ENCODE data around the gene ORC3.

The ORC3 gene

DNA sequence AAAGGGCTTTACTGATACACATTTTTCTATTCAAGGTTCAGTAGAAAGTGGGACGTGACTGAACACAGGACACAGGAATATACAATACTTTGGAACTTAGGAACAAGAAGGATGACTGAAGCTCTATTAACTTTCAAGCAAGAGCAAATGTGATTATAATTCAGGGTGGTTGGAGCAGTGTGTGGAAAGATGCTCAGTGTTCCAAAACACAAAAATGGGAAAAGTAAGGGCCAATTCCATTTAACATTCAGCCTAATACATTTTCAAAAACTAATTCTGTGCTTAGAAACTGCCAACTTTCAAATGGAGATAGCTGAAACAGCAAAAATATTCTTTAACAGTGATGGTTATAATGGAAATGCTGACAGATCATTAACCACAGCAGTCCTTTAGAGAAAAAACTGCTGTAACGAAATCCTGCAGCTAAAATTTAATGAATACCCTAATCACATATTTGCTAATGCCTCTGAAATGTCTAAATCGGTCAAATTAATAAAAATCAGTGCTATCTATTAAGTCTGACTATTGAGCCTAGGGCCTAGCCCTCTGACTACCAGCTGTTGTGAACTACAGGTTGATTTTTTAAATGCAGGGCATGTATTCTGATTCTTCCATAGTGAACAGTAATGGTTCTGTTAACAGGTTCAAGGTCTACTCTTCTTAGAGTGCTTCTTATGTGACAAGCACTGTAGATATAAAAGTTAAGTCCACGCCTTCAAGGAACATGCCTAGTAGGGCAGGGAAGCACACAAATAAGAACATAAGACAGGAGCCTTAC lies 46.0 kb upstream of the ORC3 start:
- Histone ChIP-seq H3K9me3 (ENCODE audit: control insufficient read depth, insufficient read depth, low read depth, low read length) (no peaks in the 10 kb centered on the region), H3K4me3 (ENCODE audit: low read depth, low read length) (no peak overlapping the region), H3K27ac (ENCODE audit: extremely low read depth, low read depth, low read length) (no peak overlapping the region), H3K36me3 (ENCODE audit: control insufficient read depth in 2 of 2, insufficient read depth in 1 of 2, low read length in 2 of 2) (peaks cover 26 to 70% of the 10 kb centered on the region in 2 experiments), H3K4me1 (ENCODE audit: control insufficient read depth, insufficient read depth, low read length) (no peaks in the 10 kb centered on the region)
- CTCF ChIA-PET = interaction anchor here (0.7 to 0.8 kb wide), 2 partner anchors 15 to 24 kb away, joined by 3 to 5 read pairs; no protein-coding TSS in a partner anchor
- POLR2A ChIA-PET = interaction anchor here (0.9 kb wide), 1 partner anchor 201 kb away, joined by 3 read pairs; no protein-coding TSS in a partner anchor
- TF ChIP-seq ZFP3 (tag by site-specific recombination; IDR thresholded peaks at IDR 0.05; ENCODE audit: low read depth) (no peak), SALL2 (tag by site-specific recombination; IDR thresholded peaks at IDR 0.05; ENCODE audit: borderline replicate concordance) (no peak), ZNF585B (tag by site-specific recombination; IDR thresholded peaks at IDR 0.05) (no peak), ZNF658 (tag by site-specific recombination; IDR thresholded peaks at IDR 0.05) (no peak), ZNF610 (tag by site-specific recombination; IDR thresholded peaks at IDR 0.05; ENCODE audit: borderline replicate concordance) (no peak), ZNF174 (tag by site-specific recombination; IDR thresholded peaks at IDR 0.05) (no peak), ZNF302 (tag by site-specific recombination; IDR thresholded peaks at IDR 0.05; ENCODE audit: low read depth) (no peak), TCF7L2 (IDR thresholded peaks at IDR 0.05; ENCODE audit: borderline replicate concordance, low read depth, low read length) (no peak)

DNA sequence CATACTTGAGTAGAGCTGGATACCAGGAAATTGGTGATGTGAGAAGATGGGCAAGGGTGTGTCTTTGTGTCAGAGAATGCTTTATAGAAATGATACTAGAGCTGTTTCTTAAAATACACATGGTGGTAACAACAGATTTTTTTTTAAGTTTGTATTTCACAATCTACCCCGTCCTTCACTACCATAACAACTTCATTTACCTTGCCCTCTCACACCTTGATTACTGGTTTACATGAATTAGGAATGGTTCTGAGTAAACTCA lies 45.5 kb upstream of the ORC3 start:
- TF ChIP-seq ZNF311 (tag by site-specific recombination; IDR thresholded peaks at IDR 0.05; ENCODE audit: borderline replicate concordance) (no peak), ZBTB17 (tag by site-specific recombination; IDR thresholded peaks at IDR 0.05) (no peak), ZNF292 (tag by site-specific recombination; IDR thresholded peaks at IDR 0.05; ENCODE audit: borderline replicate concordance, low read depth) (no peak), ZNF302 (tag by site-specific recombination; IDR thresholded peaks at IDR 0.05; ENCODE audit: low read depth) (no peak), SP3 (tag by site-specific recombination; IDR thresholded peaks at IDR 0.05) (no peak), KLF7 (tag by site-specific recombination; IDR thresholded peaks at IDR 0.05; ENCODE audit: borderline replicate concordance) (no peak), SETDB1 (IDR thresholded peaks at IDR 0.05; ENCODE audit: insufficient read length, low read length) (no peak), MEIS1 (CRISPR knock-in tag; IDR thresholded peaks at IDR 0.05; ENCODE audit: borderline replicate concordance) (no peak), ZBTB8A (tag by site-specific recombination; IDR thresholded peaks at IDR 0.05) (no peak)
- TF ChIP-seq, protein P1, sequence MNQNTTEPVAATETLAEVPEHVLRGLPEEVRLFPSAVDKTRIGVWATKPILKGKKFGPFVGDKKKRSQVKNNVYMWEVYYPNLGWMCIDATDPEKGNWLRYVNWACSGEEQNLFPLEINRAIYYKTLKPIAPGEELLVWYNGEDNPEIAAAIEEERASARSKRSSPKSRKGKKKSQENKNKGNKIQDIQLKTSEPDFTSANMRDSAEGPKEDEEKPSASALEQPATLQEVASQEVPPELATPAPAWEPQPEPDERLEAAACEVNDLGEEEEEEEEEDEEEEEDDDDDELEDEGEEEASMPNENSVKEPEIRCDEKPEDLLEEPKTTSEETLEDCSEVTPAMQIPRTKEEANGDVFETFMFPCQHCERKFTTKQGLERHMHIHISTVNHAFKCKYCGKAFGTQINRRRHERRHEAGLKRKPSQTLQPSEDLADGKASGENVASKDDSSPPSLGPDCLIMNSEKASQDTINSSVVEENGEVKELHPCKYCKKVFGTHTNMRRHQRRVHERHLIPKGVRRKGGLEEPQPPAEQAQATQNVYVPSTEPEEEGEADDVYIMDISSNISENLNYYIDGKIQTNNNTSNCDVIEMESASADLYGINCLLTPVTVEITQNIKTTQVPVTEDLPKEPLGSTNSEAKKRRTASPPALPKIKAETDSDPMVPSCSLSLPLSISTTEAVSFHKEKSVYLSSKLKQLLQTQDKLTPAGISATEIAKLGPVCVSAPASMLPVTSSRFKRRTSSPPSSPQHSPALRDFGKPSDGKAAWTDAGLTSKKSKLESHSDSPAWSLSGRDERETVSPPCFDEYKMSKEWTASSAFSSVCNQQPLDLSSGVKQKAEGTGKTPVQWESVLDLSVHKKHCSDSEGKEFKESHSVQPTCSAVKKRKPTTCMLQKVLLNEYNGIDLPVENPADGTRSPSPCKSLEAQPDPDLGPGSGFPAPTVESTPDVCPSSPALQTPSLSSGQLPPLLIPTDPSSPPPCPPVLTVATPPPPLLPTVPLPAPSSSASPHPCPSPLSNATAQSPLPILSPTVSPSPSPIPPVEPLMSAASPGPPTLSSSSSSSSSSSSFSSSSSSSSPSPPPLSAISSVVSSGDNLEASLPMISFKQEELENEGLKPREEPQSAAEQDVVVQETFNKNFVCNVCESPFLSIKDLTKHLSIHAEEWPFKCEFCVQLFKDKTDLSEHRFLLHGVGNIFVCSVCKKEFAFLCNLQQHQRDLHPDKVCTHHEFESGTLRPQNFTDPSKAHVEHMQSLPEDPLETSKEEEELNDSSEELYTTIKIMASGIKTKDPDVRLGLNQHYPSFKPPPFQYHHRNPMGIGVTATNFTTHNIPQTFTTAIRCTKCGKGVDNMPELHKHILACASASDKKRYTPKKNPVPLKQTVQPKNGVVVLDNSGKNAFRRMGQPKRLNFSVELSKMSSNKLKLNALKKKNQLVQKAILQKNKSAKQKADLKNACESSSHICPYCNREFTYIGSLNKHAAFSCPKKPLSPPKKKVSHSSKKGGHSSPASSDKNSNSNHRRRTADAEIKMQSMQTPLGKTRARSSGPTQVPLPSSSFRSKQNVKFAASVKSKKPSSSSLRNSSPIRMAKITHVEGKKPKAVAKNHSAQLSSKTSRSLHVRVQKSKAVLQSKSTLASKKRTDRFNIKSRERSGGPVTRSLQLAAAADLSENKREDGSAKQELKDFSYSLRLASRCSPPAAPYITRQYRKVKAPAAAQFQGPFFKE (tag by site-specific recombination; IDR thresholded peaks at IDR 0.05; ENCODE audit: borderline replicate concordance) = no peak
- TF ChIP-seq, protein P2, sequence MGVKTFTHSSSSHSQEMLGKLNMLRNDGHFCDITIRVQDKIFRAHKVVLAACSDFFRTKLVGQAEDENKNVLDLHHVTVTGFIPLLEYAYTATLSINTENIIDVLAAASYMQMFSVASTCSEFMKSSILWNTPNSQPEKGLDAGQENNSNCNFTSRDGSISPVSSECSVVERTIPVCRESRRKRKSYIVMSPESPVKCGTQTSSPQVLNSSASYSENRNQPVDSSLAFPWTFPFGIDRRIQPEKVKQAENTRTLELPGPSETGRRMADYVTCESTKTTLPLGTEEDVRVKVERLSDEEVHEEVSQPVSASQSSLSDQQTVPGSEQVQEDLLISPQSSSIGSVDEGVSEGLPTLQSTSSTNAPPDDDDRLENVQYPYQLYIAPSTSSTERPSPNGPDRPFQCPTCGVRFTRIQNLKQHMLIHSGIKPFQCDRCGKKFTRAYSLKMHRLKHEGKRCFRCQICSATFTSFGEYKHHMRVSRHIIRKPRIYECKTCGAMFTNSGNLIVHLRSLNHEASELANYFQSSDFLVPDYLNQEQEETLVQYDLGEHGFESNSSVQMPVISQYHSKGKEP (tag by site-specific recombination; IDR thresholded peaks at IDR 0.05) = no peak
- TF ChIP-seq, protein P3, sequence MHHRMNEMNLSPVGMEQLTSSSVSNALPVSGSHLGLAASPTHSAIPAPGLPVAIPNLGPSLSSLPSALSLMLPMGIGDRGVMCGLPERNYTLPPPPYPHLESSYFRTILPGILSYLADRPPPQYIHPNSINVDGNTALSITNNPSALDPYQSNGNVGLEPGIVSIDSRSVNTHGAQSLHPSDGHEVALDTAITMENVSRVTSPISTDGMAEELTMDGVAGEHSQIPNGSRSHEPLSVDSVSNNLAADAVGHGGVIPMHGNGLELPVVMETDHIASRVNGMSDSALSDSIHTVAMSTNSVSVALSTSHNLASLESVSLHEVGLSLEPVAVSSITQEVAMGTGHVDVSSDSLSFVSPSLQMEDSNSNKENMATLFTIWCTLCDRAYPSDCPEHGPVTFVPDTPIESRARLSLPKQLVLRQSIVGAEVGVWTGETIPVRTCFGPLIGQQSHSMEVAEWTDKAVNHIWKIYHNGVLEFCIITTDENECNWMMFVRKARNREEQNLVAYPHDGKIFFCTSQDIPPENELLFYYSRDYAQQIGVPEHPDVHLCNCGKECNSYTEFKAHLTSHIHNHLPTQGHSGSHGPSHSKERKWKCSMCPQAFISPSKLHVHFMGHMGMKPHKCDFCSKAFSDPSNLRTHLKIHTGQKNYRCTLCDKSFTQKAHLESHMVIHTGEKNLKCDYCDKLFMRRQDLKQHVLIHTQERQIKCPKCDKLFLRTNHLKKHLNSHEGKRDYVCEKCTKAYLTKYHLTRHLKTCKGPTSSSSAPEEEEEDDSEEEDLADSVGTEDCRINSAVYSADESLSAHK (tag by site-specific recombination; IDR thresholded peaks at IDR 0.05) = no peak
- Histone ChIP-seq H3K4me1 (ENCODE audit: control insufficient read depth, insufficient read depth, low read length) (no peaks in the 10 kb centered on the region), H3K4me3 (ENCODE audit: low read depth, low read length) (no peak overlapping the region), H3K36me3 (ENCODE audit: control insufficient read depth in 2 of 2, insufficient read depth in 1 of 2, low read length in 2 of 2) (peaks cover 29 to 67% of the 10 kb centered on the region in 2 experiments), H3K27ac (ENCODE audit: extremely low read depth, low read depth, low read length) (no peak overlapping the region), H3K9me3 (ENCODE audit: control insufficient read depth, insufficient read depth, low read depth, low read length) (no peaks in the 10 kb centered on the region)
- CTCF ChIA-PET = interaction anchor here (0.8 kb wide), 1 partner anchor 15 kb away, joined by 5 read pairs; no protein-coding TSS in a partner anchor
- POLR2A ChIA-PET = no interaction called here
